Measurements from ENCODE around the gene FCSK.

- TF ChIP-seq HDAC1 (CRISPR knock-in tag; IDR thresholded peaks at IDR 0.05) = no peak
- TF ChIP-seq MXD3 (CRISPR knock-in tag; IDR thresholded peaks at IDR 0.05) = no peak
Observed at GRCh38 chr16:70427786-70428177, 26.6 kb upstream of the FCSK start.

Measured in HepG2 (cell line).